Uterus (tissue), 2 donors: ENCODE data around the gene ARHGEF7.

Source experiments
- CTCF ChIP-seq, 4 experiments: fragments of 200-600 bp in 2 of 4; fragments of 450-650 bp in 2 of 4; sonication (generic) in 2 of 4; IDR thresholded peaks; one replicate each; pipeline ENCODE4 v1.5.1; 2016 to 2019; ENCODE audit warnings: antibody characterized with exemption in 4 of 4, mild to moderate bottlenecking in 2 of 4, moderate library complexity in 1 of 4
- POLR2A ChIP-seq, 2 donors: fragments of 450-650 bp; IDR thresholded peaks; one replicate each; pipeline ENCODE4 v1.6.1; 2016; ENCODE audit warnings: antibody characterized with exemption in 2 of 2, mild to moderate bottlenecking in 1 of 2, moderate library complexity in 1 of 2

- no peak for TF ChIP-seq CTCF (IDR thresholded peaks at IDR 0.05)
- no peak for TF ChIP-seq POLR2A (IDR thresholded peaks at IDR 0.05)
Measured at GRCh38 chr13:111213964-111214726, 99.0 kb downstream of the ARHGEF7 start.
